Nephron progenitor cell (in vitro differentiated cells): ENCODE data around the gene MX2.
"Not testable (repeated sequence)": the region's sequence is repeated elsewhere in the genome, so short reads cannot be mapped to it uniquely, and the experiment has no call there.

ENCODE experiments used
- DNase-seq: peaks from one replicate; pipeline ENCODE4 v3.0.0; 2021
- H3K27ac Mint-ChIP-seq: 2 replicates; pipeline ENCODE4 v1.8.0; 2021; ENCODE audit warnings: mild to moderate bottlenecking, moderate library complexity, mixed read lengths
- H3K27me3 Mint-ChIP-seq: 2 replicates; pipeline ENCODE4 v1.8.0; 2021; ENCODE audit warnings: mild to moderate bottlenecking, low read depth, mixed read lengths; ENCODE audit not compliant: poor library complexity
- H3K36me3 Mint-ChIP-seq: 2 replicates; pipeline ENCODE4 v1.8.0; 2021; ENCODE audit warnings: low read depth, mixed read lengths
- H3K4me1 Mint-ChIP-seq: 2 replicates; pipeline ENCODE4 v1.8.0; 2021; ENCODE audit warnings: mixed read lengths
- H3K4me3 Mint-ChIP-seq: 2 replicates; pipeline ENCODE4 v1.8.0; 2021; ENCODE audit warnings: mild to moderate bottlenecking, moderate library complexity, mixed read lengths
- H3K9me3 Mint-ChIP-seq: 2 replicates; pipeline ENCODE4 v1.8.0; 2021; ENCODE audit warnings: mild to moderate bottlenecking, moderate library complexity, mixed read lengths
- TF ChIP-seq, protein P1 (sequence below): fragments of 200-600 bp; sonication (generic); IDR thresholded peaks from 2 replicates; pipeline ENCODE4 v1.5.0; 2021; ENCODE audit warnings: antibody characterized with exemption

The MX2 gene

DNA sequence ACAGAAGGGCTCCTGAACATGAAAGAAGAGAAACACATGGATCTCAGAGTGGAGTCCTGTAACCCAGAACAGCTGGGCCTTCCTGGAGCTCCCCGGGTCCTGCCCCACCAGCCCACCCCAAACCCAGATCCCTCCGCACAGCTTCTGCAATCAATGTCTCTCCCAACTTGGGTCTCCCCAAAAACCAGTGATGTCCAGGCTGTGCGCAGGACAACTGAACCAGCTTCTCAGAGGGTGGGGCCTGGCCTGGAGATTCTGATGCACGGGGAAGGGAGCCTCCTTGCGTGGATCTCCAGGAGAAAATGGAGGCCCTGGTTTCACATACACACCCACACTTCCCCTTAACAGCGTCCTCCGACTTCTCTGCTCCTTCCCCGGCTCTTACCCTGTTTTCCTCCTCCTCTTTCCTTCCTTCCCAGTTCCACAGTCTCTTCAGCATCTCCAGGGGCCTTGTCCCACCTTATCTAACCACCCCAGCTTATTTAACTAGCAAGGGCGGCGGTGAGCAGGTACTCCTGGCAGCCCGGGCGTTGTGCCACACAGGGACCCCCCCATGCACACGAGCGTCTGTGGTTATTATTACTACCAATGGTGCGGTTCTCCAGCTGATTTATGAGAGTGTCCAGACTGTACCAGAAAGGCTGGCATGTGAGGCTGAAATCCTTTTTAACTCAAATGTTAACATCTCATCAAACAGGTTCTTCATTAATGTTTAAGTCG lies 11.2 kb upstream of the MX2 start:
- Mint-ChIP-seq H3K27me3 (peaks cover 13% of the 10 kb centered on the region), H3K9me3 (no peaks in the 10 kb centered on the region), H3K27ac (no peak overlapping the region), H3K4me1 (peaks cover 10% of the 10 kb centered on the region), H3K36me3 (no peaks in the 10 kb centered on the region), H3K4me3 (no peak overlapping the region)
- DNase-seq = no peak
- TF ChIP-seq, protein P1, sequence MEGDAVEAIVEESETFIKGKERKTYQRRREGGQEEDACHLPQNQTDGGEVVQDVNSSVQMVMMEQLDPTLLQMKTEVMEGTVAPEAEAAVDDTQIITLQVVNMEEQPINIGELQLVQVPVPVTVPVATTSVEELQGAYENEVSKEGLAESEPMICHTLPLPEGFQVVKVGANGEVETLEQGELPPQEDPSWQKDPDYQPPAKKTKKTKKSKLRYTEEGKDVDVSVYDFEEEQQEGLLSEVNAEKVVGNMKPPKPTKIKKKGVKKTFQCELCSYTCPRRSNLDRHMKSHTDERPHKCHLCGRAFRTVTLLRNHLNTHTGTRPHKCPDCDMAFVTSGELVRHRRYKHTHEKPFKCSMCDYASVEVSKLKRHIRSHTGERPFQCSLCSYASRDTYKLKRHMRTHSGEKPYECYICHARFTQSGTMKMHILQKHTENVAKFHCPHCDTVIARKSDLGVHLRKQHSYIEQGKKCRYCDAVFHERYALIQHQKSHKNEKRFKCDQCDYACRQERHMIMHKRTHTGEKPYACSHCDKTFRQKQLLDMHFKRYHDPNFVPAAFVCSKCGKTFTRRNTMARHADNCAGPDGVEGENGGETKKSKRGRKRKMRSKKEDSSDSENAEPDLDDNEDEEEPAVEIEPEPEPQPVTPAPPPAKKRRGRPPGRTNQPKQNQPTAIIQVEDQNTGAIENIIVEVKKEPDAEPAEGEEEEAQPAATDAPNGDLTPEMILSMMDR = no peak

DNA sequence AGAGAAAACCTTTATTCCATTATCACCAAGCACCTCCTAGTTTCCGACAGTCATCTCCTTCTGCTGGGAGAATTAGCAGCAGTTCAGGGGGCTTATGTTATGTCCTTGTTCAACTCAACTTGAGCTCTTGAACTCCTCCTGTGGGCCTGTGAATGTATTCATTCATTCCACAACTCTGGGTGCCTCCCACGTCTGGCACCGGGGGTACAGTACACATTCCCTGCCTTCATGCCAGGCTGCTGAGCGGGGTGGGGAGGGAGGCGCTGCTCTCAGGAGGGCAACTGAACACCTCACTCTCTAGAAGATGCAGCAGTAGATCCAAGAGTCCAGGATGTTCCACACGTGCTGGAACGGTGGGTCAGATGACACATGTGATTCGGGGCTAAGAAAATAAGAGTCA lies 4.3 kb upstream of the MX2 start:
- Mint-ChIP-seq H3K4me3 (no peak overlapping the region), H3K9me3 (no peaks in the 10 kb centered on the region), H3K36me3 (no peaks in the 10 kb centered on the region), H3K27me3 (peaks cover 6% of the 10 kb centered on the region), H3K4me1 (peaks cover 11% of the 10 kb centered on the region), H3K27ac (no peak overlapping the region)
- TF ChIP-seq, protein P1 = no peak
- no peak for DNase-seq

DNA sequence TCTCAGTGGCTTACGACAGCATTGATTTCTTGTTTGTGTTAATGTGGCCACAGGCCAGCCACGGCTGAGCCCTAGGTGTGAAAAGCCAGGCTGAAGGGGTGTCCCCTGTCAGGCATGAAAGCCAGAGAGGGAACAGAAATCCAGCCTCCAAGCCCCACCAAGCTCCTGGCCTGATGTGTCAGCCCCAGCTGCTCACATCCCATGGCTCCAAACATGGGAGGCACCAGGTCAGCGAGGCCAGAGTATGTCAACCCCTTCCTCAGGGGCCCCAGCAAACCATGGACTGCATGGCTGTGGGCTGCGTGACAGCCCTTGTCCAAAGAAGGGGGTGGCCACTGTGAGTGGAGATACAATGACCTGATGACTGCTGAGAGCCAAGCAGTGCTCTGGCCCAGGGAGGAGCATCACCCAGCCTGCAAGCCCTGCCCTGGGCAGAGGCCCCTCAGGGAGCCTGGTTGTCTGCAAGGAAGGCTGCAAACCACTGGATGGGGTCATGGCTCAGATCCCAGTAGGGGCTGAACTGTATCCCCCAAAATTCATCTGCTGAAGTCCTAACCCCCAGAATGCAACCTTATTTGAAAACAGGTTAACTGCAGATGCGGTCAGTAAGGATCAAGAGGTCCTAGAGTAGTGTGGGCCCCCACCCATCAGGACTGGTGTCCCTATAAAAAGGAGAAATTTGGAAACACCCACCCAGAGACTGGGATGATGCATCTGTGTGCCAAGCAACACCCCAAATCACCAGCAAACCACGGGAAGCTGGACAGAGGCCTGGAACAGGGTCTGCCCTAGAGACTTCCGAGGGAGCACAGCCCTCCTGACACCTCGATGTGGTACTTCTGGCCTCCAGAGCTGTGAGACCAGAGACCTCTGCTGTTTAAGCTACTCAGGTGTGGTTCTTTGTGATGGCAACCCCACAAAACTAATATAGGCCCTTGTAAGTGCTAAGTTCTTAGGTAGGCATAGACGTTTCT lies 3.3 kb upstream of the MX2 start:
- Mint-ChIP-seq H3K9me3 (no peaks in the 10 kb centered on the region), H3K36me3 (no peaks in the 10 kb centered on the region)
- TF ChIP-seq, protein P1 = no peak

DNA sequence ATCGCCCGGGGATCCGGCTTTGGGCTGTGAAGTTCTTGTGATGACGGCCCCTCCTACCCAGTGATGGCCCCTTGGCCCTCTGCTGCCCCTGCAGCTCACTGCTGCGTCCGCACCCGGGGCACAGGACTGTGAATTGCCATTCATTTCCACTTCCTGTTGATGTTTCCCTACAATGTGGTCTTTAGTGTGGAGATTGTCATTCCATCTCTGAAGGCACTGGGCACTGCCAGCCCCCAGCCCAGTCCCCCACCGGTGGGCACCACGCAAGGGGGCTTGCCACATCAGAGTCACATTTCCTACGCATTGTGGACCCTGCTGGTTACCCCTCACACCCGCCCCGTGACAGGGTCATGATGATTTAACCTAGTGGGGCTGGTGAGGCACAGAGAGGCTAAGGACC lies 2.5 kb upstream of the MX2 start:
- H3K4me3 Mint-ChIP-seq = no peak overlapping the region
- H3K9me3 Mint-ChIP-seq = no peaks in the 10 kb centered on the region
- H3K4me1 Mint-ChIP-seq = peaks cover 11% of the 10 kb centered on the region
- H3K36me3 Mint-ChIP-seq = no peaks in the 10 kb centered on the region
- no peak for DNase-seq
- TF ChIP-seq, protein P1 = no peak
- peaks cover 14% of the 10 kb centered on the region for H3K27me3 Mint-ChIP-seq
- H3K27ac Mint-ChIP-seq = no peak overlapping the region

More for the DNA sequence above, 3.3 kb upstream of the MX2 start:
- peaks cover 14% of the 10 kb centered on the region for H3K27me3 Mint-ChIP-seq
- H3K4me1 Mint-ChIP-seq = peaks cover 11% of the 10 kb centered on the region
- no peak for DNase-seq
- H3K4me3 Mint-ChIP-seq = no peak overlapping the region
- no peak overlapping the region for H3K27ac Mint-ChIP-seq

DNA sequence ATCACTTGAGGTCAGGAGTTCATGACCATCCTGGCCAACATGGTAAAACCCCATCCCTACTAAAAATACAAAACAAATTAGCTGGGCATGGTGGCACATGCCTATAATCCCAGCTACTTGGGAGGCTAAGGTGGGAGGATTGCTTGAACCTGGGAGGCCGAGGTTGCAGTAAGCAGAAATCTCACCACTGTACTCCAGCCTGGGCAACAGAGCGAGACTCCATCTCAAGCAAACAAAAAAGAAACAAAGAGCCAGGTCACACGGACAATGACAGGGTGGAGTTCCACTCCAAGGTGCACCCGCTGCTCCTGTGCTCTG lies 2.1 kb upstream of the MX2 start:
- not testable (repeated sequence) for H3K27ac Mint-ChIP-seq, DNase-seq, H3K9me3 Mint-ChIP-seq, H3K36me3 Mint-ChIP-seq, H3K4me3 Mint-ChIP-seq
- Mint-ChIP-seq H3K4me1 (peaks cover 11% of the 10 kb centered on the region), H3K27me3 (peaks cover 14% of the 10 kb centered on the region)

DNA sequence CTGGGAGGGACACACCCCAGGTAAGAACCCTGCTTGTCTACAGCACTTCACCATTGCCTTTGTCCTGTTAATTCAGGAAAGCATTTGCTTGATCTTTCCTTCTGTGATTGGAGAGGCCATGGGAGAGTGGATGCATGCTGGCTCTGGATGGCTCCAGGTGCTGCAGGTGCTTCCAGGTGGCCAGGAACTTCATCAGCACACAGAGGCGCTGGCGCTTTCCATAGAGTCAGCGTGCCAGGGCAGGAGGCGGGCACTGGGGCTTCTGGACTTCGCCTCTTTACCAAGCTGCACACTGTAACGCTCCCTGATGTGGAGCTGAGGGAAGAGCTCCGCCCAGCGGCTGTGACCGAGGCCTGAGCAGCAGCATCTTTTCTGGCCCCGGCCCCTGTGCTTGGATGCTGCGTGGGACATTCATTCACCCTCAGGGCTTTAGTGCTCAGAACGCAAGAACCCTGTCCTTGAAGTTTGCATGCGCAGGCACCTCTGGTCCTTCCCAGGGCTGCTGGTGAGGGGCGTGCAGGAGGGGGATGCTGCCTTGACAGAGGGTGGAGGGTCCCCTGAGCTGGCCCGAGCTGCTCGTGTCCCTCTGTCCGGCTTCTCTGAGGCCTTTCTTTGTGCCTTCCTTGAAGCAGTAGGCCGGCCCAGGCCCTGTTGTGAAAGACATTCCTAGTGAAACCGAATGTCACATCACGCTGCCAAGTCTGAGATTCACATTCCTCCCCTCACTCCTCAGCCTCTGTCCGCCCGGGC lies 1.6 kb upstream of the MX2 start:
- Mint-ChIP-seq H3K27ac (no peak overlapping the region), H3K36me3 (no peaks in the 10 kb centered on the region), H3K27me3 (peaks cover 14% of the 10 kb centered on the region), H3K4me3 (no peak overlapping the region), H3K9me3 (no peaks in the 10 kb centered on the region), H3K4me1 (peaks cover 11% of the 10 kb centered on the region)
- TF ChIP-seq, protein P1 = no peak
- DNase-seq = no peak
